CD4-positive, alpha-beta T cell (primary cell): ENCODE results near the gene COPA. TPM values are rescaled to one million over a fixed set of nuclear protein-coding genes. Genes with fewer than 3 reads are reported as not detected.
"Not testable (repeated sequence)": the region's sequence is repeated elsewhere in the genome, so short reads cannot be mapped to it uniquely, and the experiment has no call there.

Experiments
- ATAC-seq: fragments of 200-7000 bp; cut with Tn5 transposase; one replicate; pipeline ENCODE4 v1.10.0; 2022; ENCODE audit warnings: mild to moderate bottlenecking; ENCODE audit not compliant: poor library complexity
- CTCF ChIA-PET: fragments of 350-600 bp; sonication (Branson Sonifier 250); formaldehyde crosslinking; loops from one replicate; lab custom pipeline; 2021; ENCODE audit warnings: antibody characterized with exemption, inconsistent platforms; lab: Charles Lee
- POLR2A ChIA-PET: fragments of 350-600 bp; sonication (Branson Sonifier 250); formaldehyde crosslinking; loops from one replicate; lab custom pipeline; 2021; ENCODE audit warnings: antibody characterized with exemption, inconsistent platforms; lab: Charles Lee
- DNase-seq, 14 experiments: peaks; one replicate each; pipeline ENCODE4 v3.0.0-alpha.2; 2013 to 2020; ENCODE audit warnings: mixed read lengths in 2 of 14
- H3K27ac ChIP-seq, 2 donors: one replicate each; pipeline versions ENCODE4 v1.5.1 to v1.7.0; 2013; ENCODE audit warnings: low read length in 2 of 2, low read depth in 1 of 2, mild to moderate bottlenecking in 1 of 2
- H3K27me3 ChIP-seq, 2 experiments: 1 replicate in 1 of 2; 2 replicates in 1 of 2; pipeline versions ENCODE4 v1.6.1 to v1.7.0; 2013; ENCODE audit warnings: low read length in 2 of 2, control low read depth in 1 of 2, mild to moderate bottlenecking in 1 of 2, moderate library complexity in 1 of 2; ENCODE audit not compliant: insufficient read depth in 2 of 2, control insufficient read depth in 1 of 2
- H3K36me3 ChIP-seq: one replicate; pipeline ENCODE4 v1.6.1; 2013; ENCODE audit warnings: low read length, control low read depth; ENCODE audit not compliant: insufficient read depth
- H3K4me1 ChIP-seq: one replicate; pipeline ENCODE4 v1.6.1; 2013; ENCODE audit warnings: low read length, control low read depth; ENCODE audit not compliant: insufficient read depth
- H3K4me3 ChIP-seq: one replicate; pipeline ENCODE4 v1.5.1; 2013; ENCODE audit warnings: mild to moderate bottlenecking, low read length, moderate library complexity
- H3K9me3 ChIP-seq, 2 experiments: 1 replicate in 1 of 2; 2 replicates in 1 of 2; pipeline versions ENCODE4 v1.6.1 to v1.7.0; 2013; ENCODE audit warnings: low read length in 2 of 2, mild to moderate bottlenecking in 2 of 2, control low read depth in 1 of 2, moderate library complexity in 1 of 2; ENCODE audit not compliant: control insufficient read depth in 1 of 2, insufficient read depth in 1 of 2
- H3K27ac Mint-ChIP-seq: one replicate; pipeline ENCODE4 v1.8.0; 2020; ENCODE audit warnings: mixed read lengths
- H3K27me3 Mint-ChIP-seq: one replicate; pipeline ENCODE4 v1.8.0; 2021; ENCODE audit warnings: mixed read lengths
- H3K36me3 Mint-ChIP-seq: one replicate; pipeline ENCODE4 v1.8.0; 2021; ENCODE audit warnings: low read depth, mixed read lengths
- H3K4me1 Mint-ChIP-seq: one replicate; pipeline ENCODE4 v1.8.0; 2021; ENCODE audit warnings: low read depth, mixed read lengths
- H3K4me3 Mint-ChIP-seq: one replicate; pipeline ENCODE4 v1.8.0; 2020; ENCODE audit warnings: mild to moderate bottlenecking, mixed read lengths
- H3K9me3 Mint-ChIP-seq: one replicate; pipeline ENCODE4 v1.8.0; 2020; ENCODE audit warnings: mixed read lengths
- CTCF ChIP-seq: fragments of 200-600 bp; IDR thresholded peaks from one replicate; pipeline ENCODE4 v1.8.0; 2022; ENCODE audit warnings: antibody characterized with exemption, mild to moderate bottlenecking
- intact Hi-C, 2 experiments: fragments of 100-400 bp; cut with DNase I in 1 of 2; cut with micrococcal nuclease in 1 of 2; formaldehyde crosslinking; loops; one replicate each; pipeline versions ENCODE4 v1.15.1 to v1.9.0; 2023 to 2025; cut with DNase I, micrococcal nuclease
- total RNA-seq, 174 experiments: library from RNA in 2 of 174; stranded (reverse) in 2 of 174; gene quantifications; one replicate each; pipeline ENCODE4 v1.2.3 and lab custom pipeline; 2021 to 2026

COPA gene
- total RNA-seq, 2 experiments from 2014 or later = 95.0 to 107 TPM

- H3K9me3 Mint-ChIP-seq = no peaks in the 10 kb centered on the region
- Histone ChIP-seq H3K27me3 (no peaks in the 10 kb centered on the region), H3K9me3 (no peaks in the 10 kb centered on the region), H3K4me1 (peaks cover 6% of the 10 kb centered on the region), H3K27ac (no peak overlapping the region), H3K36me3 (peaks cover 76% of the 10 kb centered on the region), H3K4me3 (no peak overlapping the region)
- H3K27me3 Mint-ChIP-seq = no peaks in the 10 kb centered on the region
- intact Hi-C loops = loop anchor here (1.0 kb wide), 2 partner anchors 98 to 190 kb away; no protein-coding TSS in a partner anchor
- peak overlapping the region; percentile 5 for H3K4me3 Mint-ChIP-seq
- ATAC-seq = peak; percentile 99
- peaks cover 83% of the 10 kb centered on the region for H3K36me3 Mint-ChIP-seq
- peak overlapping the region; percentile 16 for H3K27ac Mint-ChIP-seq
- peak; percentile 78 for TF ChIP-seq CTCF
- CTCF ChIA-PET = interaction anchor here (0.7 to 2.8 kb wide), 30 partner anchors 10 to 316 kb away, joined by 3 to 28 read pairs (median 4); partner anchors contain the start of genes DCAF8, IGSF8 and PEA15
- peak; percentile 48 to 88 (median 58) for DNase-seq
- peaks cover 7% of the 10 kb centered on the region for H3K4me1 Mint-ChIP-seq
- POLR2A ChIA-PET = interaction anchor here (0.6 to 2.2 kb wide), 8 partner anchors 29 to 261 kb away, joined by 3 to 27 read pairs (median 4); partner anchors contain the start of genes DCAF8 and IGSF8
Observed at GRCh38 chr1:160291248-160292220, 51.5 kb downstream of the COPA start.

DNA sequence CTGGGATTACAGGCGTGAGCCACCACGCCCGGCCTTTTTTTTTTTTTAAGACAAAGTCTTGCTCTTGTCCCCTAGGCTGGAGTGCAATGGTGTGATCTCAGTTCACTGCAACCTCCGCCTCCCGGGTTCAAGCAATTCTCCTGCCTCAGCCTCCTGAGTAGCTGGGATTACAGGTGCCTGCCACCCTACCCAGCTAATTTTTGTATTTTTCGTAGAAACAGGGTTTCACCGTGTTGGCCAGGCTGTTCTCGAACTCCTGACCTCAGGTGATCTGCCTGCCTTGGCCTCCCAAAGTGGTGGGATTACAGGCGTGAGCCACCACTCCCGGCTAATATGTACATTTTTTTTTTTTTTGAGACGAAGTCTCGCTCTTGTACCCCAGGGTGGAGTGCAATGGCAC, 55.3 kb downstream of the COPA start:
- not testable (repeated sequence) for H3K27ac ChIP-seq, H3K4me3 ChIP-seq, H3K27me3 ChIP-seq, DNase-seq, H3K27ac Mint-ChIP-seq, H3K9me3 ChIP-seq, ATAC-seq, H3K27me3 Mint-ChIP-seq, H3K9me3 Mint-ChIP-seq
- Mint-ChIP-seq H3K4me1 (peaks cover 35% of the 10 kb centered on the region), H3K4me3 (peak overlapping the region; percentile 51), H3K36me3 (peaks cover 65% of the 10 kb centered on the region)
- ChIA-PET POLR2A (interaction anchor here (0.7 to 1.2 kb wide), 2 partner anchors 25 to 186 kb away, joined by 3 to 7 read pairs; partner anchors contain the start of gene DCAF8), CTCF (interaction anchor here (0.8 to 1.7 kb wide), 3 partner anchors 36 to 186 kb away, joined by 3 to 5 read pairs (median 4); no protein-coding TSS in a partner anchor)
- Histone ChIP-seq H3K36me3 (peaks cover 45% of the 10 kb centered on the region), H3K4me1 (peaks cover 29% of the 10 kb centered on the region)
- intact Hi-C loops = loop anchor here (5.0 to 10.0 kb wide), 3 partner anchors 35 to 847 kb away; partner anchors contain the start of genes DEDD (in 1 of the 2) and TAGLN2 (in 1 of the 2)

DNA sequence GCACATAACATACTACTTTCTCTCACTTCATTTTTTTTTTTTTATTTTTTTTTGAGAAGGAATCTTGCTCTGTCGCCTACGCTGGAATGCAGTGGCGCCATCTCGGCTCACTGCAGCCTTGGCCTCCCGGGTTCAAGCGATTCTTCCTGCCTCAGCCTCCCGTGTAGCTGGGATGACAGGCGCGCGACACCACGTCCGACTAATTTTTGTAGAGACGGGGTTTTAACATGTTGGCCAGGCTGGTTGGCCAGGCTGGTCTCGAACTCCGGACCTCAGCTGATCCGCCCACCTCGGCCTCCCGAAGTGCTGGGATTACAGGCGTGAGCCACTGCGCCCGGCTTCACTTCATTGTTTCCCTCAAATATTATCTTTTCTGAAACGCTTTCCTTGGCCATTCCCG, 57.5 kb downstream of the COPA start:
- no peaks in the 10 kb centered on the region for H3K9me3 ChIP-seq
- intact Hi-C loops = loop anchor here (1.0 to 10.0 kb wide), 5 partner anchors 23 to 849 kb away; partner anchors contain the start of genes DCAF8 (in 1 of the 2), DEDD (in 1 of the 2), IGSF8 (in 1 of the 2) and TAGLN2 (in 1 of the 2)
- no peaks in the 10 kb centered on the region for H3K9me3 Mint-ChIP-seq
- peak overlapping the region; percentile 99 for H3K4me3 Mint-ChIP-seq
- no peak for ATAC-seq
- peaks cover 44% of the 10 kb centered on the region for H3K36me3 ChIP-seq
- DNase-seq = peak in 1 of 14 experiments; percentile 26
- H3K27ac Mint-ChIP-seq = peak overlapping the region; percentile 87
- ChIA-PET CTCF (interaction anchor here (0.8 to 1.8 kb wide), 6 partner anchors 9 to 184 kb away, joined by 3 to 8 read pairs (median 6); no protein-coding TSS in a partner anchor), POLR2A (interaction anchor here (0.5 to 2.8 kb wide), 18 partner anchors 9 to 1240 kb away, joined by 3 to 73 read pairs (median 5); partner anchors contain the start of genes ARHGAP30, DCAF8, IGSF8 and PEA15)
- H3K27me3 Mint-ChIP-seq = no peaks in the 10 kb centered on the region
- H3K27ac ChIP-seq = no peak overlapping the region
- no peaks in the 10 kb centered on the region for H3K27me3 ChIP-seq
- H3K36me3 Mint-ChIP-seq = peaks cover 65% of the 10 kb centered on the region
- peaks cover 23% of the 10 kb centered on the region for H3K4me1 ChIP-seq
- H3K4me1 Mint-ChIP-seq = peaks cover 35% of the 10 kb centered on the region
- H3K4me3 ChIP-seq = peak overlapping the region; percentile 94
- no peak for TF ChIP-seq CTCF
